Testis (tissue), 2 donors: ENCODE data around the gene CEP152.

Experiments used
- POLR2A ChIP-seq: fragments of 450-650 bp; IDR thresholded peaks from one replicate; pipeline ENCODE4 v1.6.1; 2017; ENCODE audit warnings: antibody characterized with exemption, mild to moderate bottlenecking, moderate library complexity
- TF ChIP-seq, protein P1 (sequence below), 3 experiments: fragments of 450-650 bp in 2 of 3; fragments of 200-600 bp in 1 of 3; sonication (generic) in 1 of 3; IDR thresholded peaks; one replicate each; pipeline ENCODE4 v1.5.1; 2016 to 2019; ENCODE audit warnings: antibody characterized with exemption in 3 of 3, mild to moderate bottlenecking in 2 of 3, moderate library complexity in 1 of 3

DNA sequence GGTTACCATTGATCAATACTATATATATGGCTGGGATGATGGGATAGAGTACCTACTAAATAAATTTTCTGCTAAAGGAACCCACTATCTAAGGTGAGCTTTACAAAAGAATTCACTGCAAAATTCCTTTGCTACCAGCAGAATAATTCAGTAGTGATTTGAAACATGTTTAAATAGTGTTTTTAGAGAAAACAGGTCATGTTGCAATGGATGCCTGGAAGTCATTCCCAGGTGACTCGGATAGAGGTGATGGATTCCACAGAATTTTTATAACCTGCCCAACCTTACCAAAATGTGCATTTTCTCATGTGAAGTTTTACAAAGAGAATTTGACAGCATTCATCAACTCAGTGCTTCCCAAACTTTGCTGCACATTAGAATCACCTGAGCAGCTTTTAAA is 53.2 kb downstream of the CEP152 start:
- TF ChIP-seq, protein P1, sequence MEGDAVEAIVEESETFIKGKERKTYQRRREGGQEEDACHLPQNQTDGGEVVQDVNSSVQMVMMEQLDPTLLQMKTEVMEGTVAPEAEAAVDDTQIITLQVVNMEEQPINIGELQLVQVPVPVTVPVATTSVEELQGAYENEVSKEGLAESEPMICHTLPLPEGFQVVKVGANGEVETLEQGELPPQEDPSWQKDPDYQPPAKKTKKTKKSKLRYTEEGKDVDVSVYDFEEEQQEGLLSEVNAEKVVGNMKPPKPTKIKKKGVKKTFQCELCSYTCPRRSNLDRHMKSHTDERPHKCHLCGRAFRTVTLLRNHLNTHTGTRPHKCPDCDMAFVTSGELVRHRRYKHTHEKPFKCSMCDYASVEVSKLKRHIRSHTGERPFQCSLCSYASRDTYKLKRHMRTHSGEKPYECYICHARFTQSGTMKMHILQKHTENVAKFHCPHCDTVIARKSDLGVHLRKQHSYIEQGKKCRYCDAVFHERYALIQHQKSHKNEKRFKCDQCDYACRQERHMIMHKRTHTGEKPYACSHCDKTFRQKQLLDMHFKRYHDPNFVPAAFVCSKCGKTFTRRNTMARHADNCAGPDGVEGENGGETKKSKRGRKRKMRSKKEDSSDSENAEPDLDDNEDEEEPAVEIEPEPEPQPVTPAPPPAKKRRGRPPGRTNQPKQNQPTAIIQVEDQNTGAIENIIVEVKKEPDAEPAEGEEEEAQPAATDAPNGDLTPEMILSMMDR (IDR thresholded peaks at IDR 0.05), result no peak
- TF ChIP-seq POLR2A, result no peak
